Raji (cell line): Measurements from ENCODE around the gene CMIP.

Experiments used
- POLR2A ChIP-seq: IDR thresholded peaks from 2 replicates; pipeline ENCODE4 v1.6.1; 2011; ENCODE audit warnings: low read depth, low read length, control low read depth; ENCODE audit not compliant: insufficient read depth

The CMIP gene

GRCh38 chr16:81517150-81517499, 72.5 kb downstream of the CMIP start:
- no peak for TF ChIP-seq POLR2A

- no peak for TF ChIP-seq POLR2A
Observed at GRCh38 chr16:81517629-81518438, 73.2 kb downstream of the CMIP start.

- TF ChIP-seq POLR2A: no peak
Observed at GRCh38 chr16:81518439-81518757, 73.8 kb downstream of the CMIP start.

GRCh38 chr16:81519301-81520150, 74.9 kb downstream of the CMIP start:
- no peak for TF ChIP-seq POLR2A

GRCh38 chr16:81520151-81520470, 75.5 kb downstream of the CMIP start:
- no peak for TF ChIP-seq POLR2A

GRCh38 chr16:81520560-81521135, 76.0 kb downstream of the CMIP start:
- TF ChIP-seq POLR2A: no peak

- no peak for TF ChIP-seq POLR2A
Observed at GRCh38 chr16:81521141-81521626, 76.6 kb downstream of the CMIP start.

GRCh38 chr16:81522108-81522701, 77.6 kb downstream of the CMIP start:
- TF ChIP-seq POLR2A: no peak

GRCh38 chr16:81523387-81524115, 78.9 kb downstream of the CMIP start:
- no peak for TF ChIP-seq POLR2A

- TF ChIP-seq POLR2A: no peak
Observed at GRCh38 chr16:81524382-81524781, 79.8 kb downstream of the CMIP start.

- TF ChIP-seq POLR2A: no peak
Observed at GRCh38 chr16:81526199-81526598, 81.6 kb downstream of the CMIP start.

GRCh38 chr16:81526935-81527334, 82.3 kb downstream of the CMIP start:
- no peak for TF ChIP-seq POLR2A

GRCh38 chr16:81527477-81528178, 83.0 kb downstream of the CMIP start:
- no peak for TF ChIP-seq POLR2A

- TF ChIP-seq POLR2A: no peak
Observed at GRCh38 chr16:81528256-81528655, 83.6 kb downstream of the CMIP start.
